NCI-H526 (cell line): ENCODE results near the gene AFAP1L1.
A peak's percentile ranks its signal among the peaks of the same experiment; 100 is the strongest.

Source experiments
- DNase-seq, 2 experiments: peaks; one replicate each; lab custom pipeline; 2025; lab: John Stamatoyannopoulos, UW

The AFAP1L1 gene

GRCh38 chr5:149348518-149348917 is 76.9 kb downstream of the AFAP1L1 start:
- no peak for DNase-seq

GRCh38 chr5:149349382-149349781 is 77.7 kb downstream of the AFAP1L1 start:
- DNase-seq = no peak

DNA sequence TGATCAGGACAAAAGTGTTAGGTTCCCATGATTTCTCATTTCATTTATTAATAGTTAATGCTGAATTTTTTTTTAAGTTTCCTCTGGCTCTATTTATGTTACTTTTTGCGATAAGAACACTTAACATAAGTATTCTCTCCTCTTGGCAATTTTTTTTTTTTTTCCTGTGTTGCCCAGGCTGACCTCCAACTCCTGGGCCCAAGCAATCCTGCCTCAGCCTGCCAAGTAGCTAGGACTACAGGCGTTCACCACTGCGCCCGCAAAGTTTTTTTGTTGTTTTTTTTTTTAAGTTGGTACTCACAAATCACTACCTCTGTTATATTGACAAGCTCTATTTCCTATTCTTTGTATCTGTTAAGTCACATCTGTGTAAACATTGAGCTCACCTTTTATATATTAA is 80.5 kb downstream of the AFAP1L1 start:
- DNase-seq = no peak

GRCh38 chr5:149353911-149354310 is 82.3 kb downstream of the AFAP1L1 start:
- no peak for DNase-seq

DNA sequence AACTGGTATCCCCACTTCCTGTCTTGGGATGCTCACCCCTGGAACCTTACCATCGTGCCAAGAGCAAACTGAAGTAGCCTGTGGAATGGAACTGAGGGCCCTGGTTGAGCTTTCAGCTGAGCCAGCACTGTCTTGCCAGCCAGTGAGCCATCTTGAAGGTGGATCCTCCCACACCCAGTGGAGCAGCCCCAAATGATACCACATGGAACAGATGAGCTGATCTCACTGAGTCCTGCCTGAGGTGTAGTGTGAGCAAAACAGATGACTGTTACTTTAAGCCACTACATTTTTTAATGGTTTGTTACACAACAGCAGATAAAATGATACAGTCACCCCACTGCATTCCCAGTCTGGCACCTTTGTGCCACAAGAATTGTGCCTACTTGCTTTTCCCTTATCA is 84.0 kb downstream of the AFAP1L1 start:
- DNase-seq = no peak

DNA sequence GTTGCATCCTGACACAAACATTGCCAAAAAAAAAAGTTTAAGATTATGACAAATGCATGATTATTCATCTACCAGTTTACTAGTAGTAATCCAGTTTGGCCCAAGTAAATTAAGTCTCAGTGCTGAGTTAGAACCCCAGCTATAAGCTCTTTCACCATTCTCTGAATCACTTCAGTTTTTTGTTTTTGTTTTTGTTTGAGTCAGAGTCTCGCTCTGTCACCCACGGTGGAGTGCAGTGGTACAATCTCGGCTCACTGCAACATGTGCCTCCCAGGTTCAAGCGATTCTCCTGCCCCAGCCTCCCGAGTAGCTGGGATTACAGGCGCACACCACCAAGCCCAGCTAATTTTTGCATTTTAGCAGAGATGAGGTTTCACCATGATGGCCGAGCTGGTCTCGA is 84.7 kb downstream of the AFAP1L1 start:
- no peak for DNase-seq

- peak; percentile 92 to 98 for DNase-seq
Observed at GRCh38 chr5:149357370-149358293, 86.0 kb downstream of the AFAP1L1 start, which contains the start of gene PCYOX1L. Gene PCYOX1L, plus strand, starts transcription at chr5:149358046. Its CDS starts 23 bp downstream, at chr5:149358069.

DNA sequence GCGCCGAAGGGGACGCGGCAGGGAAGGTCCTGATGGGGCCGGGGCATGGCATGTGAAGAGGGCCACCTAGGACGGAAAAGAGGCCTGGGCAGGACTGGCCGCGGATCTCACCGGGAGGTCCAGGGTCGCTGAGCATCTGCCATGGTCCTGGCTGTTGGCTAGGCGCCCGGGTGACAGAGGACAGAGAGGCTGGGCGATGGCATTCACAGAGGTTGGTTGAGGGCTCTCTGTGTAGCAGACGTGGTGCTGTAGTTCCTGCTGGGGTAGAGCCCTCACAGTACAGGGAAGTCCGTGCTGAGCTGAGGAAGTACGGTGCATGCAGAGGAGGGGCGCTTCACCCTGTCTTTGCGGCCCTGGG is 86.6 kb downstream of the AFAP1L1 start:
- DNase-seq = peak in 1 of 2 experiments; percentile 43

GRCh38 chr5:149358868-149359495 is 87.3 kb downstream of the AFAP1L1 start:
- DNase-seq = no peak

DNA sequence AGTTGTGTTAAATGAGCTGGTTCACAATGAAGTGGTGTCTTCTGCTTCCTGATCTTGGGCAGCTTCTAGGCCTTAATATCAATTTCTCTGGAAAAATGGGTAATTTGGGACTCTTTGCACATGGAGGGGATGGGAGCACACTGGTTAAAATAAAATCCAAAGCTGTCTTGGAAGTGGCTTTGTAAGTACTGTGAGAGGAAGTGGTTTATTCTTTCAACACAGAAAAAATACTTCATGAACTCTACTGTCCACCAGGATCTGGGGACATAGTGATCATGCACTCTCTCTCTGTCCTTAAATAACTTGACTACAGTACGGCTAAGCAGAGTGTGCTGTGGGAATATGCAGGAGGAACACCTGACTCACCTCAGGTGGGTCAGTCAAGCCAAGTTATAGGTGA is 88.6 kb downstream of the AFAP1L1 start:
- DNase-seq = no peak

GRCh38 chr5:149362541-149362940 is 90.9 kb downstream of the AFAP1L1 start:
- DNase-seq = no peak

DNA sequence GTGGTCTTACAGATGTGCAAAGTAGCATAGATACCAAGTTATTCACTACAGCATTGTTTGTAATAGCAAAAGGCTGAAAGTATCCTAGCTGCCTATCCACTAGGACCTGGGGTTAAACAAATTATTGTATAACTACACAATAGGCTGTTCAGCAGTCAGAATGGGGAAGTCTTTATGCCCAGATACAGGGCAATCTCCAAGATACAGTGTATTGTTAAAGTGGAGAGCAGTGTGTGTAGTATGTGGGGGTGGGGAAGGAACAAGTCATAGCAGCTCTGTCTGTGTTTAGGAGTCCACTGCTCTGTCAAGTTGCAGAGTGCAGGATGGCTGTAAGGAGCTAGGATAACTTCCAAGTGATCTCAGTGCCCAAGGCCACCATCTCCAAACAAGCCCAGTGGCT is 91.7 kb downstream of the AFAP1L1 start:
- DNase-seq = no peak

DNA sequence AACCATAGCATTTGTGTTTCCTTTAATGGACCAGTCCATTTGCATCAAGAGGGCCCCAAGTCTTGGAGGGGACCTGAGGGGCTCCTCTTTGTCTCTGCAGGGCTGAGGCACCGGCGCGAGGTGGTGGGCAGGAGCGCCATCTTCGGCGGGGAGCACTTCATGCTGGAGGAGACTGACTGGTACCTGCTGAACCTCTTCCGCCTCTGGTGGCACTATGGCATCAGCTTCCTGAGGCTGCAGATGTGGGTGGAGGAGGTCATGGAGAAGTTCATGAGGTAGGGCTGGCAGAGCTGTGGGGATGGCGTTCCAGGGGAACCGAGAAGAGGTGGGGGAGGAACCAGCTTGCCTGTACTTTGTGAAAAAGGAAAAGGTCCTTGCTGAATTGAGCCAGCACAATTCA is 92.3 kb downstream of the AFAP1L1 start:
- DNase-seq = no peak

- no peak for DNase-seq
Observed at GRCh38 chr5:149364719-149365118, 93.1 kb downstream of the AFAP1L1 start.

DNA sequence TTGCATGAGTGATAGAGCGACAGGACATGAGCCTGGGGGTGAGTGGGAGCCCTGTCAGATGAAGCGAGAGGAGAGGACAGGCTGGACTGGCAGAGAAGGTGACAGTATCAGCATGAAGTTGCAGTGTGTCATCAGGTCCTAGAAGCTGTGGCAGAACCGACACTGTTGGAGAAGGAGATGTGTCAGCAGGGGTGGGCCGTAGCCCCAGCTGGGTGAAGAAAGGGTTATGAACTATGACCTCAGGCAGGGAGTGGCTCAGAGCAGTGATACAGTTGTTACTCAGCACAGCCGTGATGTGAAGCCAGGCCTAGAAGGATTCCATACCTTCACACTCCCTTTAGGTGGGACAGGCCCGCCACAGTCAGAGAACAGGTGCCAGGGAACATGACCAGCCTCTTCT is 93.8 kb downstream of the AFAP1L1 start:
- no peak for DNase-seq

DNA sequence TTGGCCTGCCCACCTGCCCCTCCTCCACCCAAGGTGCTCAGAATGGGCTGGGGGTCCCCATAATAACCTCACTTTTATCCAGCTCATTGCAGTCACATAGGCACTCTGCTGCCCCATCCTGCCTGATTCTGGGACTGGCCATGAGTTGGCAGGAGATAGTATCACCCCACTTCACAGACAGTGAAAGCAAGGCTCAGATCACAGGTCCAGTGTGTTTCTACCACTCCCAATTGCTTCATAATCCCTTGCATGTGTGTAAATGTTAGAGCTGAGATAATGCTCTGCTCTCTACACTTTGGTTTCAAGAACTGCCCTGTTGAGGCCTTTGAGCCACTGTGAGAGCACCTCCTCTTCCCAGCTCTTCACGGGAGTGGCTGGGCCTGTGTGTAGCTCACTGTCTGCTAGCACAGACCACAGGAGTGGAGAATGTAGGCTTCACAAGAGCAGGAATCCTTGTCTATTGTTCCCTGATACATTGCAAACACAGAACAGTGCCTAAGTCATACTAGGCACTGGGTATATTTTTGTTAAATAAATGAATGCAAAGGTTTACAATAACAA is 94.6 kb downstream of the AFAP1L1 start:
- no peak for DNase-seq

- peak; percentile 34 to 88 for DNase-seq
Observed at GRCh38 chr5:149367249-149367971, 95.8 kb downstream of the AFAP1L1 start.

GRCh38 chr5:149367972-149368645 is 96.5 kb downstream of the AFAP1L1 start:
- no peak for DNase-seq

GRCh38 chr5:149370878-149371277 is 99.2 kb downstream of the AFAP1L1 start:
- DNase-seq = no peak

- peak; percentile 41 to 77 for DNase-seq
Observed at GRCh38 chr5:149371296-149371962, 99.8 kb downstream of the AFAP1L1 start.
